HL-60/S4 treated with retinoic acid at 250 ng/mL for 4 days and 3 days (cell line): ENCODE data around the gene CGN.

ENCODE experiments used
- in situ Hi-C: fragments of 300-500 bp; cut with MboI; formaldehyde crosslinking; loops from 2 replicates; pipeline ENCODE4 v1.7.0; 2022; ENCODE audit warnings: low sequenced_read_pairs

The CGN gene

GRCh38 chr1:151546011-151546925, 35.1 kb downstream of the CGN start:
- in situ Hi-C loops: no loop called here

- in situ Hi-C loops: no loop called here
These were observed 36.1 kb downstream of the CGN start for GRCh38 chr1:151547119-151547899.

GRCh38 chr1:151547900-151548230, 36.7 kb downstream of the CGN start:
- in situ Hi-C loops: no loop called here

GRCh38 chr1:151549199-151549598, 38.0 kb downstream of the CGN start:
- in situ Hi-C loops: no loop called here

- in situ Hi-C loops: no loop called here
These were observed 42.5 kb downstream of the CGN start for GRCh38 chr1:151553659-151554058.

- in situ Hi-C loops: no loop called here
These were observed 44.9 kb downstream of the CGN start for GRCh38 chr1:151556052-151556451.

GRCh38 chr1:151562661-151563060, 51.5 kb downstream of the CGN start:
- in situ Hi-C loops: no loop called here

GRCh38 chr1:151563376-151563775, 52.2 kb downstream of the CGN start:
- in situ Hi-C loops: no loop called here

GRCh38 chr1:151565502-151566189, 54.5 kb downstream of the CGN start:
- in situ Hi-C loops: no loop called here

- in situ Hi-C loops: no loop called here
These were observed 57.5 kb downstream of the CGN start for GRCh38 chr1:151568626-151569088.

GRCh38 chr1:151570819-151571218, 59.6 kb downstream of the CGN start:
- in situ Hi-C loops: no loop called here

GRCh38 chr1:151574575-151575529, 63.7 kb downstream of the CGN start:
- in situ Hi-C loops: no loop called here

- in situ Hi-C loops: no loop called here
These were observed 66.0 kb downstream of the CGN start for GRCh38 chr1:151577173-151577572.

- in situ Hi-C loops: no loop called here
These were observed 67.8 kb downstream of the CGN start for GRCh38 chr1:151578941-151579340.

GRCh38 chr1:151579436-151580225, 68.4 kb downstream of the CGN start:
- in situ Hi-C loops: no loop called here

GRCh38 chr1:151581451-151581850, 70.3 kb downstream of the CGN start:
- in situ Hi-C loops: no loop called here

- in situ Hi-C loops: no loop called here
These were observed 70.7 kb downstream of the CGN start for GRCh38 chr1:151581921-151582320.

- in situ Hi-C loops: no loop called here
These were observed 72.6 kb downstream of the CGN start for GRCh38 chr1:151583796-151584195.

- in situ Hi-C loops: no loop called here
These were observed 73.1 kb downstream of the CGN start for GRCh38 chr1:151584278-151584677.
